Dermis blood vessel endothelial cell (primary cell): Measurements from ENCODE around the gene SP6. TPM values are rescaled to one million over a fixed set of nuclear protein-coding genes. Genes with fewer than 3 reads are reported as not detected.

ENCODE experiments used
- DNase-seq: peaks from one replicate; pipeline ENCODE4 v3.0.0; 2010
- total RNA-seq: library from RNA; depleted of rRNA; stranded (reverse); fragments of >200 nt; gene quantifications from 2 replicates; pipeline ENCODE4 v1.2.3, GENCODE V29; 2014

The SP6 gene
- total RNA-seq, 1 donor from 2014 or later: 4.8 TPM

GRCh38 chr17:47831003-47831933, 19.7 kb downstream of the SP6 start, which contains the start of the genes LRRC46 and MRPL10:
Gene LRRC46, plus strand, starts transcription at chr17:47831670. Its CDS starts 320 bp downstream, at chr17:47831990.
Gene MRPL10, minus strand, starts transcription at chr17:47831541. Its CDS starts 30 bp downstream, at chr17:47831511.
- peak; percentile 95 for DNase-seq

DNA sequence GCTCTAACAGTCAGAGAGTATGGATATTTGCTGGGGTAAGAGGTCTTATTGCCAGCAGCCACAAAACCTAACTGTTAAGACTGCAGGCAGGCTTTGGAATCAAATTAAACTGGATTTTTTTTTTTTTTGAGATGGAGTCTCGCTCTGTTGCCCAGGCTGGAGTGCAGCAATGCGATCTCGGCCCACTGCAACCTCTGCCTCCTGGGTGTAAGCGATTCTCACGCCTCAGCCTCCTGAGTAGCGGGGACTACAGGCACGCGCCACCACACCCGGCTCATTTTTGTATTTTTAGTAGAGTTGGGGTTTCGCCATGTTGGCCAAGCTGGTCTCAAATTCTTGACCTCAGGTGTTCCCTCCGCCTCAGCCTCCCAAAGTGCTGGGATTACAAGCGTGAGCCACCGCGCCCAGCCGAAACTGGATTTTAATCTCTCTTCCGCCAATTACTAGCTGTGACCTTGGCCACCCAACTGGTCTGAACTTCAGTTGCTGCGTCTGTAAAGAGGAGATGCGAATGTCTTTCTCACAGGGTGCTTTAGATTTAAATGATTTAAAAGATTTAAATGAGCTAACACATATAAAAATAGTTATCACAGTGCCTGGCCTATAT, 20.5 kb downstream of the SP6 start:
- no peak for DNase-seq

GRCh38 chr17:47829870-47830269, 21.1 kb downstream of the SP6 start:
- DNase-seq: no peak

DNA sequence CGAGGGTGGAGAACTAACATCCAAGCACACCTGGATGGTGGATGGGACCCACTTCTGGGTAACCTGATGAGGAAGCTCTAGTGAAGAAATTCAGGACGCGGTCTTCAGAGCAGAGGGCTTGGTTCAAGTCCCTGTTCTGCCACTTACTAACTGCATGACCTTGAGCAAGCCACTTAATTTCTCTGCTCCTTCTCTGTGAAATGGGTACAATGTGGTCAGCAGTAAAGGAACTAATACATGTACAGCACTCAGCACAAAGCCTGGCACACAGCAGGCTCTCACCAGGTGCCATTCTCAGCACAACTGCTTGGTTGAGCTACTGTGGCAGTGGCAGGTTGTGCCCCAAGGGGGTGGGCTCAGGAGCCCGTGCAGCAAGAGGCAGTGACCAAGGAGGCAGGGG, 27.4 kb downstream of the SP6 start:
- no peak for DNase-seq

DNA sequence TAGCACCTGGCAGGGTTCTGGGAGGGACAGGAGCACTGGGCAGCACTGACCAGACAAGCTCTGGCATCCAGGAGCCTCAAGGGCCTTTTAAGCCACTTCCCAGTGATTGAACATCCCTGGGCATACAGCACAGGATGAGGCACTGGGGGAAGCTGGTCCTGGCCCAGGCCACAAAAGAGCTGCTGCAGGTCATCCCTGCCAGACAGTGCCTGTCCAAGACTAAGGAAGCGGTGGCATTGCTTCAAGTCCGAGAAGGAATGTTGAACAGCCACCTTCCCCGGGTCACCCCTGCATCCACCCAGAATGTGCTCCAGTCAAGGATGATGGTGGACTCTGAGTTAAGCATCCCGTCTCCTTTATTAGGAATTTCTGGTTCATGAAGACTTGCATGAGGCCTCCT, 28.2 kb downstream of the SP6 start:
- DNase-seq: no peak

DNA sequence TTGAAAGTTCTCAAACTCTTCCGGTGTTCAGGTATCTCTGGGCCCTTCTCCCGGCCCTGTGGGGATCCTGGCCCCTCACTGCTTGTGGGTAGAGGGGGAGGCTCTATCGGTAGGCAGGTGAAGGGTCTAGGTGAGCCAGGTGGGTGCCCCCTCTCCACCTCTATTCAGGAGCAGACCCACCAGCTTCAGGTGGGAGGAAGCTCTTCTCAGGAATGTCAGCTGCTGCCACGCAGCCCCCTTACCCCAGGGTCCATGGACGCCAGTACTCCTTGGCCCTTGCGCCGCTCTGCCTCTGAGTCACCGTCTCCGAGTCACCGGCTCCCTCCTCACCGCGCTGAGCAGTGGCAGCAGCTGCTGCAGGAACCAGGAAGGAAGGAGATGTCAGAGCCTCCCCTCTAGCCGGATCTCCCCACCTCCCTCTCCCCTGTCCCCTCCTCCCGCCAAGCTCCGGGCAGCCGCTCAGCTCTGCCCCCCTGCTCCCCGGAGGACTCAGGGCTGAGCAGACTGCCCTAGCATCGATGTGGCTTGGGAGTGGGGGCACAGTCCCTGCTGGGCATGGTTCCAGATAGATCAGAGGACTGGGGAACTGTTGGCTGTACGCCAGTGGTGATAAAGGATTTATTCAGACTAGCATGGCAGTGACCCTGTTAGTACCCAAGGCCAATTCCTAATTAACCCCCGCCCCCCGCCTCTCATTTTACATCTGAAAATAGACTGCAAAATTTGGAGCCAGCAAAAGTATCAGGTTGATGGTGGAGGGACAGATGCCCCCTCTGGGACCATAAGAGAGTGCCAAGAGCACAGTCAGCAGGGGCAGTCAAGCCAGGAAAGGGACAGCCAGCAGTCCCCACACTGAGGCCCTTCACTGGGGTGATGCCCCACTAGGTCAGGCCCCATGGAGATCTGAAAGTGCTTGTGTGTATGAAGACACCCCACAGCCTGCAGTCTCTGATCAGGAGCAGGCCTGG, 29.3 kb downstream of the SP6 start, which contains the start of gene OSBPL7:
Gene OSBPL7 (minus strand): TSS at position 371 of the 968 bp plus-strand sequence. CDS start 1,516 bp downstream, outside the sequence.
- DNase-seq: peak; percentile 95

- DNase-seq: no peak
Observed at GRCh38 chr17:47821031-47821423, 29.9 kb downstream of the SP6 start.

GRCh38 chr17:47820033-47820789, 30.8 kb downstream of the SP6 start:
- DNase-seq: no peak

- DNase-seq: no peak
Observed at GRCh38 chr17:47819475-47819874, 31.5 kb downstream of the SP6 start.

DNA sequence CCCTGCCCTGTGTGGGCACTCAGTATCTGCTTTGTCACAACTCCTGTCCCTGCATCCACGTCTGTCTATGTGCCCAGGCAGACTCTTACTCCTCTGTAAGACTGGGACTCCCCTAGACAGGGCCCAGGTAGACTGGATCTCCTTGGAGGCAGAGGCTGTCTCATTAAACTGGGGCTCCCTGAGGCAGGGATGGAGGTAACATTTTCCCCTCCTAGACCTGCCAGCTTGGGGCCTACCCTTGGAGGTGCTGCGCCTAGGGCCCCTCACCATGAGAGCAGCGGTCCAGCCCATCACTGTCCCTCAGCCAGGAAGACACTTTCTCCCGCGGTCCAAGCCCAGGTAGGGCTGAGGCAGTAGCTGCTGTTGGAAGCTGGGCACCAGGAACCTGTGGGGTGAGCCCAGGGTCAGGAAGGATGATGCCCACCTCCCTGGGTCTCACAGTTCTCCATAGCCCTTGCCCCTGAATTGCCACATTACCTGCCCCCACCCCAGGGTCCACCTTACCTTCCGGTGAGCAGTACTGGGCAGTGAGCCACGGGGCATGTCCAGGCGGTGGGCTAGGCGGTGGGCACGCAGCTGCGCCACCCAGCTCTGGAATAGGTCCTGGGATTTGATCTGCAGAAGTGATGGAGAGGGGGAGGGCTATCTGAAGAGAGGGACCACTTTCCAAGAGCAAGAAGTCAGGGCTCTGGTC, 32.8 kb downstream of the SP6 start:
- DNase-seq: no peak

DNA sequence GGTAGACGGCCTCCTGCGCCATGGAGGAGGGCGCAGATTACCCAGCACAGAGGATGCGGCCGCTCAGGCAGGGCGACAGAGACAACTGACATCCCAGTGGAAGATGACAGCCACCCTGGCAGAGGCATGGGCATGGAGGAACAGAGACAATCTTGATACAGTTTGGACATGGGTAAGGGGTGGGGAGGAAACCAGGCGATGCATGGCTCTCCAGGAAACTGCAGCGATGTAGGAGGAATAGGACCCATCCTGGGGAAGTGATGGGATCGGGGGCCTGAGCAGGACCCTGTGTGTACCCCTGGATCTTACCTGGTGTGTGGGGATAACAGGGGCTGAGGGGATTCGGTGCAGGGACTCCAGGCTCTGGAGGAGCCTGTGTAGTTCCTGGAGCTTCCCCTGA, 34.0 kb downstream of the SP6 start:
- no peak for DNase-seq

GRCh38 chr17:47816111-47816735, 34.7 kb downstream of the SP6 start:
- no peak for DNase-seq

- no peak for DNase-seq
Observed at GRCh38 chr17:47815106-47815918, 35.7 kb downstream of the SP6 start.

DNA sequence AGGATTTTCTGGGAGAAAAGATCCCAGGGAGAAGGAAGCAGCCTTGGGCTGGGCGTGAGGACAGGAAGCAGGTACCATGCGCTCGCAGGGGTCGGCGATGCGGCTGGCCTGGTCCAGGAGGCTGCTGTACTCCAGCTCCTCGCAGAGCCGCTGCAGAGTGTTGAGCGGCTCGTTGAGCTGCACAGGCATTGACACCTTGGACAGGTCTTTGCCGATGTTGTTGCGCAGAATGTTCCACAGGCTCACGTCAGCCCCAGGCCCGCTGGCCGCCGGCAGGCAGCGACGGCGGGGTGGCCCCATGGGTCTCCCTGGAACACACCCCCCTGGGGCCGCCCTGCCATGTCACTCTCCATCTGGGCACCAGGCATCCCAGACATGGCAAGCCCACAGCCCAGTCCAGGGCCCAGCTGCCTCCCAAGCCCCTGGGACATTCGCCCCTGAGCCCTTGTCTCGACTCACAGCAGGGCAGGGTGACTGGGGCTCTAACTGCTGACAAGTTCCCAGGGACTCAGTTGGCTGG, 37.4 kb downstream of the SP6 start:
- no peak for DNase-seq

DNA sequence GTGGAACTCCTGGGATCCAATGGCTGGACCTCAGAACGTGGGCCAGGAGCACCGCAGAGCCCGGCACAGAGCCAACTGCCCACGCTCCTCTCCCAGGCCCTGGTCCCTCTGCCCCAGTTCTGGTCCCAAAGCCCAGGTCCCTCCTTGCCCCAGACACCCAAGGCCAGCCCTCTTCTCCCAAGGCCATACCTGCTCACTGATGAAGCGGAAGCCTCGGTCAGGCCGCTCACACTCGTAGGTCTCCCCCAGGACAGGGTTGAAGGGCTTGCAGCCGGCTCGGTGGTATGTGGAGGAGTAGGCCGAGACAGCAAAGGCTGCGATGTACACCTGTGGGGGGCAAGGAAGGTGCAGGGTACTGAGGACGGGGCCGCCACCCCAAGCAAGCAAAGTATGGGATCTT, 37.9 kb downstream of the SP6 start:
- no peak for DNase-seq

GRCh38 chr17:47812146-47812920, 38.6 kb downstream of the SP6 start:
- DNase-seq: no peak

DNA sequence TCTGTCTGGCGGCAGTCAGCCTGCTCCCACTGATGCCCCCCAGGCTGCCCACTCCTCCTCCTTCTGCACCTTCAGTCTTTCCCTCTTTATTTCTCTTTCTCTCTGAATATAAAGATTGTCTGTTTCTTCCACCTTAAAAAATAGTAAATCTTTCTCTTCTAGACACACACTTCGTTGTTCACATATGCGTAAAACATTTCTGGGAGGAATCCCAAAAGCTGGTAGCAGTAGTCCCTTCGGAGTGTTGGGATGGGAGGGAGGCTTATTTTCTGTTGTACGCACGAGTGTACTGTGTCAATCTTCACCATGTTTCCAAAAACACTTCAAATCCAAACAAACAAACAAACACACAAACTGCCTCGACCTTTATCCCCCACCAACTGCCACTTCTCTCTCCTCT, 39.3 kb downstream of the SP6 start:
- DNase-seq: no peak

GRCh38 chr17:47810901-47811635, 39.9 kb downstream of the SP6 start:
- no peak for DNase-seq
